Mucosa of descending colon (tissue), 3 donors: Measurements from ENCODE around the gene RNMT. TPM values are rescaled to one million over a fixed set of nuclear protein-coding genes. Genes with fewer than 3 reads are reported as not detected.

ENCODE experiments used
- ATAC-seq: fragments of 200-7000 bp; cut with Tn5 transposase; one replicate; pipeline ENCODE4 v1.9.1; 2020; ENCODE audit warnings: mild to moderate bottlenecking, moderate library complexity
- DNase-seq, 3 donors: peaks; one replicate each; pipeline ENCODE4 v3.0.0-alpha.2; 2020
- H3K36me3 ChIP-seq: fragments of 200-600 bp; one replicate; pipeline ENCODE4 v1.8.0; 2021; ENCODE audit warnings: low read depth, mild to moderate bottlenecking
- H3K4me1 ChIP-seq: fragments of 200-600 bp; one replicate; pipeline ENCODE4 v1.8.0; 2021; ENCODE audit warnings: low read depth, mild to moderate bottlenecking
- H3K4me3 ChIP-seq: fragments of 200-600 bp; one replicate; pipeline ENCODE4 v1.8.0; 2021; ENCODE audit warnings: mild to moderate bottlenecking
- H3K9me3 ChIP-seq: fragments of 200-600 bp; one replicate; pipeline ENCODE4 v1.8.0; 2021; ENCODE audit warnings: mild to moderate bottlenecking
- CTCF ChIP-seq: fragments of 200-600 bp; IDR thresholded peaks from one replicate; pipeline ENCODE4 v1.8.0; 2022; ENCODE audit warnings: antibody characterized with exemption, mild to moderate bottlenecking
- intact Hi-C, 2 donors: fragments of 100-400 bp; cut with DNase I in 1 of 2; cut with micrococcal nuclease in 1 of 2; formaldehyde crosslinking; loops; one replicate each; pipeline versions ENCODE4 v1.11.0 to v1.11.1; 2022; cut with DNase I, micrococcal nuclease
- total RNA-seq, 3 donors: library from RNA; stranded (reverse); fragmentation: NEBNext Ultra II Directional in 2 of 3; extraction: Animal tissue kit (Norgen Biotek cat#: 25700) in 2 of 3; gene quantifications; one replicate each; pipeline versions ENCODE4 v1.2.1 to v1.2.4, GENCODE V29; 2021 to 2023
- donor health status: DM: no; HTN: no; CAD: no; lungs with moderate emphysema.
- donor health status: DM: no; HTN: no; CAD: no.
- donor health status: DM: no; HTN: yes; CAD: no.

The RNMT gene
- total RNA-seq, 3 donors from 2014 or later = 13.7 to 25.8 (median 19.4) TPM

GRCh38 chr18:13804305-13804704 lies 77.8 kb downstream of the RNMT start:
- no peak for ATAC-seq
- intact Hi-C loops = no loop called here

GRCh38 chr18:13808294-13809042 lies 82.0 kb downstream of the RNMT start:
- ATAC-seq = peak; percentile 22
- Histone ChIP-seq H3K36me3 (no peaks in the 10 kb centered on the region), H3K9me3 (no peaks in the 10 kb centered on the region), H3K4me3 (no peak overlapping the region), H3K4me1 (peaks cover 16% of the 10 kb centered on the region)
- intact Hi-C loops = no loop called here
- DNase-seq = no peak
- TF ChIP-seq CTCF = no peak

More at GRCh38 chr18:13804305-13804704, 77.8 kb downstream of the RNMT start:
- Histone ChIP-seq H3K4me1 (peaks cover 10% of the 10 kb centered on the region), H3K36me3 (no peaks in the 10 kb centered on the region), H3K4me3 (no peak overlapping the region), H3K9me3 (no peaks in the 10 kb centered on the region)
- no peak for TF ChIP-seq CTCF
- no peak for DNase-seq

GRCh38 chr18:13809043-13809430 lies 82.6 kb downstream of the RNMT start:
- Histone ChIP-seq H3K9me3 (no peaks in the 10 kb centered on the region), H3K4me1 (peaks cover 16% of the 10 kb centered on the region), H3K4me3 (no peak overlapping the region), H3K36me3 (no peaks in the 10 kb centered on the region)
- intact Hi-C loops = no loop called here
- no peak for TF ChIP-seq CTCF
- ATAC-seq (peak; percentile 91), DNase-seq (peak in 2 of 3 donors; percentile 73 to 85)

- intact Hi-C loops = no loop called here
Measured at GRCh38 chr18:13809531-13810255, 83.2 kb downstream of the RNMT start.

GRCh38 chr18:13810950-13811485 lies 84.5 kb downstream of the RNMT start:
- ATAC-seq (no peak), DNase-seq (no peak)
- TF ChIP-seq CTCF = no peak
- Histone ChIP-seq H3K9me3 (no peaks in the 10 kb centered on the region), H3K4me3 (no peak overlapping the region), H3K4me1 (peaks cover 16% of the 10 kb centered on the region), H3K36me3 (no peaks in the 10 kb centered on the region)
- intact Hi-C loops = no loop called here

More at GRCh38 chr18:13809531-13810255, 83.2 kb downstream of the RNMT start:
- ATAC-seq (peak; percentile 52), DNase-seq (peak in 2 of 3 donors; percentile 48 to 66)
- TF ChIP-seq CTCF = no peak
- Histone ChIP-seq H3K4me3 (no peak overlapping the region), H3K4me1 (peaks cover 16% of the 10 kb centered on the region), H3K9me3 (no peaks in the 10 kb centered on the region), H3K36me3 (no peaks in the 10 kb centered on the region)
